ENCODE data around the gene FBXL17. TPM values are rescaled to one million over a fixed set of nuclear protein-coding genes. Genes with fewer than 3 reads are reported as not detected.

The FBXL17 gene
- total RNA-seq, 1 experiment from 2014 or later, result 18.2 TPM

DNA sequence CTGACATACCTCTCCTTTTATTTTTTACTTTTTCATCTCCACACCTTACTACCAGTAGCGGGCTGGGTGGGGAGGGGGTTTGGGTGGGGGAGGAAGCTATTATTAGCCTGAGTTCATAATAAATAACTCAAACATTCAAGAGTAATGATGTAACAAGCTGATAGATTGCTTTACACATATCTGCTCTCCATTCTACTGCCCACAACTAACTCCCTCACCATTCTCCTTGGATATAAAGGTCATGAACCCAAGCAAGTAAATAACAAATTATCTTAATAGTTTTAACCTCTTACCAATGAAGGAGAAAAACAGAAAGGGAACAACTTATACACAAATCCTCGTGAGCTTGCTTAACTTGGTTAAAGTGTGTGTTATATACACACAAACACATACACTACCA, 15.4 kb downstream of the FBXL17 start:
- intact Hi-C loops (cut with micrococcal nuclease), result no loop called here
- ChIA-PET POLR2A (interaction anchor here (7.1 kb wide), 1 partner anchor 14 kb away, joined by 81 read pairs; the partner anchor contains the start of gene FBXL17), CTCF (interaction anchor here (0.5 kb wide), 1 partner anchor 16 kb away, joined by 3 read pairs; the partner anchor contains the start of gene FBXL17)
- Mint-ChIP-seq H3K27ac (ENCODE audit: low read depth, unreplicated experiment) (no peak overlapping the region), H3K27me3 (ENCODE audit: insufficient read depth, unreplicated experiment) (no peaks in the 10 kb centered on the region), H3K4me3 (ENCODE audit: unreplicated experiment) (no peak overlapping the region), H3K9me3 (ENCODE audit: unreplicated experiment) (peaks cover under 1% of the 10 kb centered on the region), H3K4me1 (ENCODE audit: insufficient read depth, unreplicated experiment) (peaks cover 13% of the 10 kb centered on the region), H3K36me3 (ENCODE audit: insufficient read depth, unreplicated experiment) (no peaks in the 10 kb centered on the region)
- no TSS peak for BruUV-seq (replicated peaks)
- DNase-seq (ENCODE audit: unreplicated experiment), result no peak
- TF ChIP-seq, protein P1, sequence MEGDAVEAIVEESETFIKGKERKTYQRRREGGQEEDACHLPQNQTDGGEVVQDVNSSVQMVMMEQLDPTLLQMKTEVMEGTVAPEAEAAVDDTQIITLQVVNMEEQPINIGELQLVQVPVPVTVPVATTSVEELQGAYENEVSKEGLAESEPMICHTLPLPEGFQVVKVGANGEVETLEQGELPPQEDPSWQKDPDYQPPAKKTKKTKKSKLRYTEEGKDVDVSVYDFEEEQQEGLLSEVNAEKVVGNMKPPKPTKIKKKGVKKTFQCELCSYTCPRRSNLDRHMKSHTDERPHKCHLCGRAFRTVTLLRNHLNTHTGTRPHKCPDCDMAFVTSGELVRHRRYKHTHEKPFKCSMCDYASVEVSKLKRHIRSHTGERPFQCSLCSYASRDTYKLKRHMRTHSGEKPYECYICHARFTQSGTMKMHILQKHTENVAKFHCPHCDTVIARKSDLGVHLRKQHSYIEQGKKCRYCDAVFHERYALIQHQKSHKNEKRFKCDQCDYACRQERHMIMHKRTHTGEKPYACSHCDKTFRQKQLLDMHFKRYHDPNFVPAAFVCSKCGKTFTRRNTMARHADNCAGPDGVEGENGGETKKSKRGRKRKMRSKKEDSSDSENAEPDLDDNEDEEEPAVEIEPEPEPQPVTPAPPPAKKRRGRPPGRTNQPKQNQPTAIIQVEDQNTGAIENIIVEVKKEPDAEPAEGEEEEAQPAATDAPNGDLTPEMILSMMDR (IDR thresholded peaks at IDR 0.05; ENCODE audit: unreplicated experiment), result no peak

DNA sequence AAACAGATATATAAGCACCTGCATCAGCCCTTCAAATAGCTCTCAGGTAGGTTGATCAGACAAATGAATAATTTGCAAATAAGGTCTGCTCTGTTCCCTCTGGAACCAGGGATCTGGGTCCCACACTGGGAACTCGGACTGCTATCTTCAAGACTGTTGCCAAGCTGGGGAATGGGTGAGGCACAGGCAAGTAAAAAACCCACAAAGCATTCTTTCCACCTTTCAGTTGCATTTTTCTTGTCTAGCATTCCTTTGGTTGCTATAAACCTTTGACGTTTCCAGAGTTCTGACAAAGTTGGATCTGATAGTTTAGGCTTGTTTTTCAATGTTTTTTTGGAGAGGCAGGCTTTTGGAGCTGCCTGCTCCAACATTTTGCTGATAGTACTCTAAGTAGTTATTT, 20.1 kb downstream of the FBXL17 start:
- intact Hi-C loops (cut with micrococcal nuclease), result no loop called here
- Mint-ChIP-seq H3K9me3 (ENCODE audit: unreplicated experiment) (peaks cover 8% of the 10 kb centered on the region), H3K27me3 (ENCODE audit: insufficient read depth, unreplicated experiment) (no peaks in the 10 kb centered on the region), H3K4me1 (ENCODE audit: insufficient read depth, unreplicated experiment) (no peaks in the 10 kb centered on the region), H3K4me3 (ENCODE audit: unreplicated experiment) (no peak overlapping the region), H3K27ac (ENCODE audit: low read depth, unreplicated experiment) (no peak overlapping the region), H3K36me3 (ENCODE audit: insufficient read depth, unreplicated experiment) (no peaks in the 10 kb centered on the region)
- BruUV-seq (replicated peaks), result no TSS peak
- TF ChIP-seq, protein P1 (IDR thresholded peaks at IDR 0.05; ENCODE audit: unreplicated experiment), result no peak
- no peak for DNase-seq (ENCODE audit: unreplicated experiment)
- CTCF ChIA-PET, result interaction anchor here (1.0 kb wide), 1 partner anchor 17 kb away, joined by 3 read pairs; no protein-coding TSS in a partner anchor
- POLR2A ChIA-PET, result interaction anchor here (0.7 kb wide), 1 partner anchor 532 kb away, joined by 3 read pairs; no protein-coding TSS in a partner anchor

DNA sequence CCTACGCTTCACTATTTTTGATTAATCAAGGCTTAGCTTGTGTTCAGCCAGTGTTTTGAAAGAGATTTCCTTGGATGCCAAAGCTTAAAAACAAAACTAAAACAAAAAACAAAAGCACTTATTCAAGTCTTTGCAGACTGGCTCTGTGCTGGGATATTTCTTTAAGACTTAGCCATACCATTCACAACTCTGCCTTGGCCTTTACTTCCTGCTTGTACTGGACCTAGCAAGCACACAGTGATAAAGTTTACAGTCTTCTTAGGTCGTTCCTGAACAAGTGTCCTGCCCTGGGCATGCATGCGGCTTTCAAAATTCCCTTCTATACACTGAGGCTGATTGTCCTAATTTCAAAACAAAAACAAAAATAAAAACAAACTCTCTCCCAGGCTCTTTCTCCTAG, 20.7 kb downstream of the FBXL17 start:
- no peaks in the 10 kb centered on the region for H3K27me3 Mint-ChIP-seq (ENCODE audit: insufficient read depth, unreplicated experiment)
- peaks cover 8% of the 10 kb centered on the region for H3K9me3 Mint-ChIP-seq (ENCODE audit: unreplicated experiment)
- CTCF ChIA-PET, result interaction anchor here (0.6 to 1.0 kb wide), 2 partner anchors 15 to 16 kb away, joined by 3 read pairs; no protein-coding TSS in a partner anchor
- H3K27ac Mint-ChIP-seq (ENCODE audit: low read depth, unreplicated experiment), result no peak overlapping the region
- intact Hi-C loops (cut with micrococcal nuclease), result no loop called here
- no peaks in the 10 kb centered on the region for H3K36me3 Mint-ChIP-seq (ENCODE audit: insufficient read depth, unreplicated experiment)
- no peak for DNase-seq (ENCODE audit: unreplicated experiment)
- BruUV-seq (replicated peaks), result no TSS peak
- TF ChIP-seq, protein P1 (IDR thresholded peaks at IDR 0.05; ENCODE audit: unreplicated experiment), result no peak
- no peak overlapping the region for H3K4me3 Mint-ChIP-seq (ENCODE audit: unreplicated experiment)
- POLR2A ChIA-PET, result interaction anchor here (0.6 to 0.7 kb wide), 2 partner anchors 11 to 533 kb away, joined by 3 read pairs; no protein-coding TSS in a partner anchor
- H3K4me1 Mint-ChIP-seq (ENCODE audit: insufficient read depth, unreplicated experiment), result no peaks in the 10 kb centered on the region

DNA sequence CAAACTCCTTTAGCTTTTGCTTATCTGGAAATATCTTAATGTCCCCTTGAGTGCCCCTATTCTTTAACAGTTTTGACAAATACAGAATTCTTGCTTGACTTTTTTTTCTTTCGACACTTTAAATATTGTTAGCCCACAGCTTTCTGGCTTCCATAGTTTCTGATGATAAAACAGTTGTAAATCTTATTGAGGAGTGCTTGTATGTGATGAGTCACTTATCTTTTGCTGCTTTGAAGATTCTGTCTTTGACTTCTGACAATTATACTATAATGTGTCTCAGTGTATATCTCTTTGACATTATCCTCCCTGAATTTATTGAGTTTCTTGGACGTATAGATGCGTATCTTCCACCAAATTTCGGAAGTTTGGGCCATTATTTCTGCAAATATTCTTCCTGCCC, 21.6 kb downstream of the FBXL17 start:
- Mint-ChIP-seq H3K9me3 (ENCODE audit: unreplicated experiment) (peaks cover 8% of the 10 kb centered on the region), H3K27ac (ENCODE audit: low read depth, unreplicated experiment) (no peak overlapping the region), H3K27me3 (ENCODE audit: insufficient read depth, unreplicated experiment) (no peaks in the 10 kb centered on the region), H3K4me1 (ENCODE audit: insufficient read depth, unreplicated experiment) (no peaks in the 10 kb centered on the region), H3K36me3 (ENCODE audit: insufficient read depth, unreplicated experiment) (no peaks in the 10 kb centered on the region), H3K4me3 (ENCODE audit: unreplicated experiment) (no peak overlapping the region)
- POLR2A ChIA-PET, result interaction anchor here (0.6 kb wide), 1 partner anchor 80 kb away, joined by 3 read pairs; no protein-coding TSS in a partner anchor
- TF ChIP-seq, protein P1 (IDR thresholded peaks at IDR 0.05; ENCODE audit: unreplicated experiment), result no peak
- no TSS peak for BruUV-seq (replicated peaks)
- no peak for DNase-seq (ENCODE audit: unreplicated experiment)
- CTCF ChIA-PET, result interaction anchor here (0.6 to 0.7 kb wide), 2 partner anchors 117 to 147 kb away, joined by 3 to 6 read pairs; no protein-coding TSS in a partner anchor
- intact Hi-C loops (cut with micrococcal nuclease), result no loop called here
